RCC 7860 (cell line): ENCODE data around the gene HDDC3.

Source experiments
- DNase-seq: peaks from one replicate; pipeline ENCODE4 v3.0.0-alpha.2; 2015; ENCODE audit warnings: low spot score
- FAIRE-seq: peaks from 2 replicates; lab custom pipeline; 2012; peaks lifted over from hg19 to GRCh38; lab: Jason Lieb, UNC

The HDDC3 gene, protein sequence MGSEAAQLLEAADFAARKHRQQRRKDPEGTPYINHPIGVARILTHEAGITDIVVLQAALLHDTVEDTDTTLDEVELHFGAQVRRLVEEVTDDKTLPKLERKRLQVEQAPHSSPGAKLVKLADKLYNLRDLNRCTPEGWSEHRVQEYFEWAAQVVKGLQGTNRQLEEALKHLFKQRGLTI

GRCh38 chr15:90931828-90932659, at the start of gene HDDC3:
Gene HDDC3 (minus strand): TSS chr15:90932549. CDS start chr15:90932540, 9 bp downstream.
- DNase-seq: peak; percentile 68
- no peak for FAIRE-seq

GRCh38 chr15:90982135-90982534, 49.8 kb upstream of the HDDC3 start:
- no peak for DNase-seq
- FAIRE-seq: no peak

GRCh38 chr15:90981681-90982080, 49.3 kb upstream of the HDDC3 start:
- DNase-seq (no peak), FAIRE-seq (no peak)

- no peak for DNase-seq
- no peak for FAIRE-seq
These were observed 47.2 kb upstream of the HDDC3 start for GRCh38 chr15:90979582-90979981.

- DNase-seq (no peak), FAIRE-seq (no peak)
These were observed 41.9 kb upstream of the HDDC3 start for GRCh38 chr15:90974216-90974615.

- FAIRE-seq: no peak
- DNase-seq: no peak
These were observed 39.8 kb upstream of the HDDC3 start for GRCh38 chr15:90972133-90972532.

DNA sequence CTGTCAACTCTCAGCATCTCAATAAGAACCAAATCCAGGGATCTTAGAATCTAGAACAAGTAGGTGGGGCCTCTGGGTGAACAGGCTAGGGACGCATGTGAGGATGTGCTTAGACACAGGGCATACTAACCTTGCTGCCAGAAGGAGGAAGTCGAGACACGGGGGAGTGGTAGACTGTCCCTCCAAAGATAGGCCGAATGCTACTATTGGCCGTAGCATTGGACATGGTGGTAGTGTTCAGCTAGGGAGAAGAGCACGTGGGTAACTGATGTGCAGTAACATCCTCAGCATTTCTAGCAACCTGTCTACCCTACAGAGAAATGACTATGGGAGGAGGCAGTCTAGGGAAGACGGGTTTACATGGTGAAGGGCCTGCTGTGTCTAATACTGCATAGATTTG, 37.9 kb upstream of the HDDC3 start:
- no peak for DNase-seq
- FAIRE-seq: no peak

DNA sequence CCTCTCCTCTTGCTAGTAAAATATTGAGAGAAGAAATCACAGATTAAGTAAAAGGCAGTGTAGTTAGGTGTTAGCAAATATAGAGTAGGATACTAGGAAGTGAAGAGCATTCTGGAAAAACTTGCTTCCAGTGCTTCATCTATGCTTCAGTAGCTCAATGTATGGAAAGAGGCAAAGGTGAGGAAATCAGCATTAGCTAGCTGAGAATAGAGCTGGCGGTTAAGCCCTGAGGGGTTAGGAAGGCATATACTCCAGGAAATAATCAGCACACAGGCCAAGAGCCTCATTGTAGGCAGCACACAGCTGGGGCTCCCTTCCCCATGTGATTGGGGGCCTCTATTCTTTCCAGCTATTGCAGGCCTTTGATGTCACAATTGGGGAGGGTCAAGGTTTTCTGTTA, 36.1 kb upstream of the HDDC3 start:
- FAIRE-seq (no peak), DNase-seq (no peak)

GRCh38 chr15:90967206-90967605, 34.9 kb upstream of the HDDC3 start:
- DNase-seq: no peak
- FAIRE-seq: no peak

- FAIRE-seq (no peak), DNase-seq (no peak)
These were observed 33.9 kb upstream of the HDDC3 start for GRCh38 chr15:90966262-90966661.

DNA sequence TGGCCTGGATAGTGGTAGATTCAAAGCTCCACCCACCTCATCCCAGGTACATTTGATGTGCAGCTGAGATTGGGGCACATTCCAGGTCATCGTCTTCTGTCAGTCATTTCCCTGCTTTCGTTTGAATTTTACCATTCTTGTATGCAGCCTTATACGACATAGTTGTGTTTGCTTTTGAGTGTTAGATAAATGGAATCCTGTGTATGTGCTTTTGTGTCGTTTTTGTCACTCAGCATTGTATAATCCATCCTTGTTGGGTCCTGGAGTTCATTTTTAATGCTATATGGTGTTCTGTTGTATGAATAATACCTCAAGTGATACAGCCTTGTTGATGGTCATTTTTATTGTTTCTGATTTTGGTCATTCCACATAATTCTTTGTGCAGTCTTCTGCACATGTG, 29.7 kb upstream of the HDDC3 start:
- FAIRE-seq (no peak), DNase-seq (no peak)

GRCh38 chr15:90960298-90961091, 28.1 kb upstream of the HDDC3 start:
- FAIRE-seq (no peak), DNase-seq (no peak)

GRCh38 chr15:90959894-90960293, 27.5 kb upstream of the HDDC3 start:
- DNase-seq: no peak
- no peak for FAIRE-seq

DNA sequence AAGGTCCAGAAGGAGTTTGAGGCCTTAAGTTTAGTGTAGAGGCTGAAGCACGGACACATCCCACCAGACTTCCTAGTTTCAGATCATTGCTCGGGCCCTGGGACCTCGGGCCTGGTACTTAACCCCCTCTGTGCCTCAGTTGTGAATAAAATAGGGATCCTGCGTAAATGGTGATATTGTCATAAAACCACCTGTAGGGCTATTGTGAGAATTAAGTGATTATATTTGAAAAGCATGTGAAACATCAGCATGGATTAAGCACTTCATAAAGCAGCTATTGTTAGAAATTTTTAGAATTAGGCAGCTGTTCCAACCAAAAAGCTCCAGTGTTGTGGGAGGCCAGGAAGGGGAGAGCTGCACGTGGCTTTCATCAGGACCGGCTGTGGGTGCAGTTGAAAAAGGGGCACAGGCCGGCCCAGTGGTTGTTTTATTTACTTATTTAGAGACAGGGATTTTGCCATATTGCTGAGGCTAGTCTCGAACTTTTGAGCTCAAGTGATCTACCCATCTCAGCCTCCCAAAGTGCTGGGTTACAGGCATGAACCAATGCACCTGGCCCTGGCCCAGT, 26.8 kb upstream of the HDDC3 start:
- DNase-seq: no peak
- FAIRE-seq: no peak

- DNase-seq: no peak
- FAIRE-seq: no peak
These were observed 25.4 kb upstream of the HDDC3 start for GRCh38 chr15:90957791-90958190.

GRCh38 chr15:90957031-90957790, 24.9 kb upstream of the HDDC3 start:
- FAIRE-seq (no peak), DNase-seq (no peak)

- FAIRE-seq (no peak), DNase-seq (peak; percentile 35)
These were observed 24.1 kb upstream of the HDDC3 start for GRCh38 chr15:90956274-90957030.

- FAIRE-seq (no peak), DNase-seq (no peak)
These were observed 23.4 kb upstream of the HDDC3 start for GRCh38 chr15:90955624-90956273.
